A172 (cell line): ENCODE data around the gene ACAN. TPM values are rescaled to one million over a fixed set of nuclear protein-coding genes. Genes with fewer than 3 reads are reported as not detected.

Source experiments
- DNase-seq: peaks from one replicate; pipeline ENCODE4 v3.0.0-alpha.2; 2015; ENCODE audit warnings: low spot score
- total RNA-seq: library from RNA; depleted of rRNA; stranded (reverse); fragments of >200 nt; shearing (Covaris generic); gene quantifications from 2 replicates; pipeline ENCODE4 v1.2.3, GENCODE V29; 2014

The ACAN gene
- total RNA-seq, 1 experiment from 2014 or later, result not detected

GRCh38 chr15:88902846-88903245 is 99.6 kb downstream of the ACAN start:
- no peak for DNase-seq

DNA sequence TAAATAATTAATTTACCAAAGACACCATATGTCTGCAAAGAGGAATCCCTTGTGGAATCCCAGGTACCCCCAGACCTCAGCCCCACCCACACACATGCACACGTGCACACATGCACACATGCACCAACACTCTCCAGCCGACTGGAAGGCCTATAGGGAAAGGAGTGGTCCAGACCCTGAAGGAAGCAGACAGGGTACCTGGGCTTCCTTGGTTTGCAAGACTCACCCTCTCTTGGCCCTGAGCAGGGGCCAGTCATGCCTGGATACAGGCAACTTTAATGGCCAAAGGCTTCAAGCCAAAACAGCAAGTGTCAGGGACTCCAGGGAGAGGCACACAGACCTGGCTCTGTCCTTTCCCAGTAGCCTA is 101.0 kb downstream of the ACAN start:
- DNase-seq, result no peak

- peak; percentile 79 for DNase-seq
Measured at GRCh38 chr15:88904624-88905327, 101.5 kb downstream of the ACAN start.

DNA sequence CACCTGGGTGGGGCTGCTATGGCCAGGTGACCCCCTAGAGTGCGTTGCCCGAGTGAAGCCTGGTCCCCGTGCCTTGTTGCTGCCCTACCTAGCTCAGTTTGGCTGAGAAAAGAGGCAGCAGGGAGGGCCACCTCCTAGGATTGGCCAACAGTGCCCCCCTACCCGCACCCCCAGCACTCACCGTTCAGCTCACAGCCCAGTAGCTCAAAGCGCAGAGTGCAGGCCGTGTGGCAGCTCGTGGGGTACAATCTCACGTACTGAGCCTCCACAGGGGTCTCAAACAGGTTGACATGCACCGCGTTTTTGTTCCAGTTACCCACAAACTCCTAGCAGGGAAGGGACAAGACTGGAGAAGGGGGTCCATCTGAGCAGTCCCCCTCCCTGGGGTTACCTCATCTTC is 102.3 kb downstream of the ACAN start:
- no peak for DNase-seq

DNA sequence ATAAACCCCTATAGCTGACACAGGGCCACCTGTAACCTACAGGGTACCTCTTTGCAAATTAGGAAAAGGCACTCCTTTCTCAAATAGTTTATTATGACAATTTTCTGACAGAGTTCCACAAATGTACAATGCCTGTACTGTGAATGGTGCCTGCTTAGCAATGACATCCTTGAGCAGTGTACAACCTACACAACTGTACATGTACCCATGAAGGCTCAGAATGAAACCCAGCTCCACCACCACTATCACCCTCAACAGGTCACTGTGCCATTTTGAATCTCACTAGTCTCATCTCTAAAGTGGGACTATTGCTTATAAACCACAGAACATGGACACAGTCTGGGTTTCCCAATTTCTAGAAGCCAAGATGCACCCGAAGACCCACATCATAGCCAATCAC is 102.9 kb downstream of the ACAN start:
- no peak for DNase-seq

DNA sequence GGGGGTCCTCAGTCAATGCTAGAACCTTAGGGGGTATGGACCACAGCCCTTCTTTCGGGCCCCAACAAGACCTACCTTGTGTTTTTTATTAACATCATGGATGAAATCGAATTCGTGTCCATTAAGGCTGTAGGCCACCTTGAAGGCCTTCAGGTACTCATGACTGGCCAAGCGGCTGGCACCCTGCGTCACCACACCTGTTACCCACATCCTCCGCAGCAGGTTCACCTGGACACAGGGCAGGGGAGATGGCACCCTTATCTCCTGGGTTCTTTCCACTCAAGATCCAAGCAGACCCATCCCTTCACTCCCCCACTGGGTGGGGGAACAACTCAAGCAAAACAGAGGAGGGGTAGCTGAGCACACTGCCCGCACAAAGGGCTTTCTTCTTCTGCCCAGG is 103.3 kb downstream of the ACAN start:
- DNase-seq, result no peak

DNA sequence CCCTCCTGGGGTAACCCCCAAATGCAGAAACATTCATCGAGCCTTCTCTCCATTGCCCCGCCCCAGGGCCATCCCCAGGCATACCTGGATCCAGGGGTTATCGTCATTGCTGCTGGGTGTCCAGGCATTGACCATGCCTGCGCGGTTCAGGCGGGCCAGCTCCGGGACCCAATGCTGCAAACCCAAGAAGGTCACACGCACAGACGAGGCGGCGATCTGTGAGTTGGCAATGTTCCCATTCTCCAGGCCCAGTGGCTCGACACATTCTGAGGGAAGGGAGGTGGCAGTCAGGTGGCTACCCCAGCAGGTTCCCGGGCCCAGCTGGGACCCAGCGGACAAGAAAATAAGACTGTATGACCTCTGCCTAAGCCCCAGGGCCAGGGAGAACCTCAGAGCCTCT is 103.9 kb downstream of the ACAN start:
- DNase-seq, result no peak

- DNase-seq, result no peak
Measured at GRCh38 chr15:88908123-88908522, 104.9 kb downstream of the ACAN start.

- no peak for DNase-seq
Measured at GRCh38 chr15:88908697-88909621, 105.7 kb downstream of the ACAN start.

DNA sequence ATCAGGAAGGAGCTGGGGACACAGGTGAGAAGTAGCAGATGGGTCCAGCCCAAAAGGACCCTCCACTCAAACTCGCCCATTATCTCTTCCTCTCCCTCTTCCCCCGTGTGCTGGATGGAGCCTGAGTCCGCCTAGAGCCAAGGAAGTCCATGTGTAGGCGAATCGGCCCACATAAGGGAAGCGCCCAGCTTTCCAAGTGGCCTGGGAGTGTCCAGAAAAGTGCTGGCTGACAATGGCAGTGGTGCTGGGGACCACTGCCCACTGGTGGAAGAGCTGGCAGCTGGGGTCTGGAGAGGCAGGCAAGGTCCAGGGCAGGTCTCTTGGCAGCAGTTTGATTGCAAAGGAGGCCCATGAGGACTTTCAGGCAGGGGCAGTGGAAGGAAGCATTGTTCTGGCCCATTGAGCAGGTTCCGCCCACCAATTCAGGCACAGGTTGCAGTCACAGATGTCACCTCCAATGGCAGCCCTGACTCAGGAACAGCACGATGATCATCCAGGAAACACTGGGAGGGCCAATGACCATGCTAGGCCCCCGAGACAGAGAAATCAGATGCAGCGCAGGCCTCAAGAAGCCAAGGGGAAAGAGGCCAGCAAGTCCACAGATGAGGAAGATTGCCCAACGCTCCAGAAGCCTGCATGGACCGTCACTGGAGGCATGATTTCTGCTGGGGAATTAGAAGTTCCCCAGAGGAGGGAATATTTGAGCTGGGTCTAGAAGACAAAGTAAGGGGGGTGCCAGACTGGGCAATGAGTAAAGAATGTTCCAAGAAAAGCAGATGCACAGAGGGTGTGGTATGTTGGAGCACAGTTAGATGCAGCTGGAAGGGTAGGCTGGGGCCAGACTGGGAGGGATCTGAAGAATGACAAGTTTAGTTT is 107.0 kb downstream of the ACAN start:
- no peak for DNase-seq

- peak; percentile 76 for DNase-seq
Measured at GRCh38 chr15:88911766-88912118, 108.5 kb downstream of the ACAN start.

DNA sequence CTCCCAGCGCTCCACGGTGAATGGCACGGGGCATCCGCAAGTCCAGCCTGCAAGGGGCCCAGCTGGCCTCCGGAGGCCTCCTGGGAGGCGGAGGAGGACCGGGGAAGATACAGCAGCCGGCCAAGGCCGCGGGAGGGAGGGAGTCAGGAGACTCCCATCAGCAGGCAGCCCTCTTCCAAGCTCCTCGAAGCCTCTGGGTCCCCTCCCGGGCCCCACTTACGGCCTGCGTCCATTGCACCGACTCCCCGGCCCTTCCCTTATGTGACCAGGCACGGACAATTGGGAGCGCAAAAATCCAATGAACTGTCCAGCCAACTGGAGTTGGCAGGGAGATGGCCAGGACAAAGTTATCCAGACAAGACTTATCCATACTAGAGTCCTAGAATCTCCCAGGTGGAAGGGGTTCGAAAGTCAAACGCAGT is 109.3 kb downstream of the ACAN start:
- no peak for DNase-seq

DNA sequence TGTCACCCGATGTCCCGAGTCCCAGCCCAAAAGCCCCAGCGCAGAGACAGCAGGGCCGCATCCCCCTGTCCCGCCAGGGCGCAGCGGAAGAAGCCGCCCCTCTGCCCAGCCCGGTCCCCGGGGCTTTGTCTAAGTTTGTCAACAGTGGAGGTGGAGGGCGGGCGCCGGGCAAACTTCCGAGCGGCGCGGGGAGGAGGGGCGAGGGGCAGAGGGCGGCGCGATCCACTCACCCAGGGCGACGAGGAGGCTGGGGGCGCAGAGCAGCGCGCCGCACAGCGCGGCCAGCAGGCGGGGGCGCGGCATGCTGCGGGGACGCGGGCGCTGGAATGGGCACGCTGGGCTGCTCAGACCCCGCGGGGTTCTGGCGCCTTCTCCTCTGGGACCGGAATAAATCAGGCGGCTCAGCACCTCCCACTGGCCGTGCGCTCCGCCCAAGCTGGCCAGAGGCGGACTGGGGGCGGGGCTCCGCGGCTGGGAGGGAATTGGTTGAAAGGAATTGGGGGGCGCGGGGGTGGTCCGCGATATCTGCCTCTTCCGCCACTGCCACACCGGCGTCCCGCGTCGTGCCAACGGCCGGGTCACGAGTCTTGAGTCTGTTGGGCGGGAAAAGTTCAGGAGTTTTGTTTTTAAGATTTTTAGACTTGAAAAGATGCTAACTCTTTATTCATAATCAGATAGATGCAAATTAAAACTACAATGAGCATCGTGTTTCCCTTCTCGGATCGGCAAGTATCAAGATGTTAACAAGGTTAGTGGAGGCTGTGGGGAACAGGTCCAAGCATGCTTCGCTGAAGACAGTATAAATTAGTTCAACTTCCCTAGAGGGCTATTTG is 110.0 kb downstream of the ACAN start, which contains the start of gene MFGE8:
Gene MFGE8 (minus strand): TSS at position 363 of the 833 bp plus-strand sequence. CDS start 60 bp downstream, at position 303.
- peak; percentile 67 for DNase-seq

DNA sequence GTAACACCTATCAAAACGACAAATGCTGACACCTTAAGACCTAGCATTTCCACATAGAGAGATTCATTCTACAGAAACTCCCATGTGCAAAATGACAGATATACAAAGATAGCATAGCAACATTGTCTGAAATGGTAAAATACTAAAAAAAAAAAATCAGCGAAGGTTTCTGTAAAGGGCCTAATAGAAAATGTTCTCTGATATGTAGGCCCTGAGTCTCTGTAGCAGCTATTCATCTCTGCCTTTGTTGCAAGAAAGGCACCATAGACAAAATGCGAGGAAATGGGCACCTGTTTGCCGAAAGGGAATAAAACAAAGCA is 110.6 kb downstream of the ACAN start:
- DNase-seq, result peak; percentile 21

DNA sequence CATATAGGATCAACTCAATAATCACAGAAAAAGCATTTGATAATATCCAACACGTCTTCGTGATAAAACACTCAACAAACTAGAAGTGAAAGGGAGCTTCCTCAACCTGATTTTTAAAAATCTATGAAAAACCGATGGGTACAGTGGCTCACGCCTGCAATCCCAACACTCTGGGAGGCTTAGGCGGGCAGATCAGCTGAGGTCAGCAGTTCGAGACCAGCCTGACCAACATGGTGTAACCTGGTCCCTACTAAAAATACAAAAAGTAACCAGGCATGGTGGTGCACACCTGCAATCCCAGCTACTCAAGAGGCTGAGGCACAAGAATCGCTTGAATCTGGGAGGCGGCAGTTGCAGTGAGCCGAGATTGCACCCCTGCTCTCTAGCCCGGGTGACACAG is 112.1 kb downstream of the ACAN start:
- no peak for DNase-seq

- no peak for DNase-seq
Measured at GRCh38 chr15:88917760-88918159, 114.5 kb downstream of the ACAN start.

DNA sequence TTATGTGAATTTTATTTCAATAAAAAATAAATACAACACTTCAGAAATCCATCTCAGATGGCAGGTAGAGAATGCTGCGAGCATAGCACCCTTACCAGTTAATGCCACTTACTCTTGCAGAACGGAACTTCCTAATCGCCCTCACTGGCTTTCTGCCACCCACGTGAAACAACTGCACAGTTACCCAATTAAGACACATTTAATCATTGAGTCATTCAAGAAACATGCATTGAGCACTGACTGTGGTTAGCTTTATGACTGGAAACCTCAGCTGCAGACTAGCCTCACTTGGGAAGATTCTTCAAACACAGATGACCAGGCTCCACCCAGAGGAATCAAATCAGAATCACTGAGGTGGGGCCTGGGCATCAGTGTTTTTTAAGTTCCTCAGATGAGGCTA is 115.5 kb downstream of the ACAN start:
- peak; percentile 99 for DNase-seq

- DNase-seq, result peak; percentile 91
Measured at GRCh38 chr15:88920186-88920891, 117.1 kb downstream of the ACAN start.

DNA sequence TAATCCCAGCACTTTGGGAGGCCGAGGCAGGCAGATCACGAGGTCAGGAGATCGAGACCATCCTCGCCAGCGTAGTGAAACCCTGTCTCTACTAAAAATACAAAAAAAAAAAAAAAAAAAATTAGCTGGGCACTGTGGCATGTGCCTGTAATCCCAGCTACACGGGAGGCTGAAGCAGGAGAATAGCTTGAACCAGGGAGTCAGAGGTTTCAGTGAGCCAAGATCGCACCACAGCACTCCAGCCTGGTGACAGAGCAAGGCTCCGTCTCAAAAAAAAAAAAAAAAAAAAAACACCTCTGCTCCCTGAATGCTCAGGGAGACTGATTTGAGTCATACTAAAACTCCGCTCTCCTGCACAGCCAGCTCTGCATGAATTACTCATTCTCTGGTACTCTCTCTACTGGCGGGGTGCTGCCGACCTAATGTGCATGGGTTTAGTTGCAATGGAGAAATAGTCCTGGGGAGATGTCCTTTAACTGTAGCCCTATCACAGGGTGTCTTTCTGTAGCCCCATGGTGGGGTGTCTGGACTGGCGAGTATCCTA is 117.7 kb downstream of the ACAN start:
- peak; percentile 84 for DNase-seq
